ENCODE results near the gene NLGN4X. TPM values are rescaled to one million over a fixed set of nuclear protein-coding genes. Genes with fewer than 3 reads are reported as not detected.

The NLGN4X gene
- polyA plus RNA-seq, 1 donor = 7.2 TPM

DNA sequence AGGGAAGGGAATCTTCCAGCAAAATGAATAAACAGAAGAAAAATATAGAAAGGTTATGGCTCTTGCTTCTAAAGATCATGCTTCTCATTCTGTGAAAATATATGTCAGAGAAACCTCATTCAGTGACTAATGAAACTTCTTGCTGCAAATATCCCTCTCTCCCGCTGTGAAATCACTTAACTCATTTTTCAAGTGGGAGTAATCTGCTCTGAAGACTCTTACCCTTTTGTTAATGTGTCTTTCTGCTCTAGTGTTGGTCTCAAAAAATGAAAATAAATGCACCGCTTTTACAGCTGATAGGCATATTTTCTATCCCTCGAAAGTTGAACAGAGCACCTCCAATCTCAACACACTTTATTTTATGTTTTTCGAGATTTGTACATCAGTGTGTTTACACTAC lies 252.3 kb downstream of the NLGN4X start:
- H3K4me3 ChIP-seq (ENCODE audit: low read length) = no peak overlapping the region
- H3K27ac ChIP-seq (ENCODE audit: low read length) = no peak overlapping the region
- no peaks in the 10 kb centered on the region for H3K9me3 ChIP-seq (ENCODE audit: control insufficient read depth, low read depth, low read length)
- DNase-seq = no peak
- H3K27me3 ChIP-seq (ENCODE audit: control insufficient read depth, insufficient read depth, low read length) = no peaks in the 10 kb centered on the region
- no peaks in the 10 kb centered on the region for H3K36me3 ChIP-seq (ENCODE audit: control insufficient read depth, insufficient read depth, low read length)
- no CpG with 5 or more reads among the region's 4 CpGs for WGBS (ENCODE audit: insufficient coverage, low lambda C conversion rate)
- no peaks in the 10 kb centered on the region for H3K4me1 ChIP-seq (ENCODE audit: control insufficient read depth, insufficient read depth, low read length)

DNA sequence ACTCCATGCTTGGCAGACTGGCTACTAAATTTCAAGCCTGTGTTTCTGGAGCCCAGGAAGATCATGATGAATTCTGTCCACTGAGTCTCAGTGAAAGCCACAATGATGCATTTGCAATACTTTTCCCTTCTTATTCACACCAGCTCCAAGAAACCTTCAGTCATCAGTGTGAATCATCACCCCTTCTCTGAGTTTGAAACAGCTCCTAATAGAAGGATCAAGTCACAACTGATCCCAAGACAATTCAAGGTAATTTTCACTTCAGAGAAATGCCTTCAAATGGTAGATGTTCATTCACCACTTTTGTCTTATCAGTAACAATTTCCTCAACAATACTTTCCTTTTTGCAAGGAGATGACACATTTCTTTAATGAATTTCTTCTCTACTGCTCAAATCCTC lies 257.4 kb downstream of the NLGN4X start:
- no peaks in the 10 kb centered on the region for H3K27me3 ChIP-seq (ENCODE audit: control insufficient read depth, insufficient read depth, low read length)
- no peaks in the 10 kb centered on the region for H3K9me3 ChIP-seq (ENCODE audit: control insufficient read depth, low read depth, low read length)
- H3K4me3 ChIP-seq (ENCODE audit: low read length) = no peak overlapping the region
- DNase-seq = no peak
- H3K27ac ChIP-seq (ENCODE audit: low read length) = no peak overlapping the region
- no peaks in the 10 kb centered on the region for H3K36me3 ChIP-seq (ENCODE audit: control insufficient read depth, insufficient read depth, low read length)
- H3K4me1 ChIP-seq (ENCODE audit: control insufficient read depth, insufficient read depth, low read length) = no peaks in the 10 kb centered on the region

DNA sequence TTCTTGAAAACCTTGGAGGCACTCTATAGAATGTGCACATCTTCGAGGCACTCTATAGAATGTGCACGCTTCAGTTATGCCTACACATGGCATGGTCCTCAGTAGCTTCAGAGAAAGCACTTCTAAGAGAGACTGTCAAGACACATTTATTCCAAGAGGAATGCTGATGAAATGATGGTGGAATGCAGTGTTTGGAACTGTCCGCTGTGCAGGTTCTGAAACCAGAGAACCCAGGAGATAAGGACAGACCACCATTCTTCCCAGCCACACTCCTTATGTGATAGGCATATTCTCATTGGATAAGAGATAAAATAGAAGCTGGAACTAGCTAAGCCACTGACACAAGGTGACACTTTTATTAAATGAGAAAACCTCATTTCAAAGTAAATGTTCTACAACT lies 263.3 kb downstream of the NLGN4X start:
- H3K27me3 ChIP-seq (ENCODE audit: control insufficient read depth, insufficient read depth, low read length) = no peaks in the 10 kb centered on the region
- H3K4me3 ChIP-seq (ENCODE audit: low read length) = no peak overlapping the region
- H3K27ac ChIP-seq (ENCODE audit: low read length) = no peak overlapping the region
- no peaks in the 10 kb centered on the region for H3K4me1 ChIP-seq (ENCODE audit: control insufficient read depth, insufficient read depth, low read length)
- H3K36me3 ChIP-seq (ENCODE audit: control insufficient read depth, insufficient read depth, low read length) = no peaks in the 10 kb centered on the region
- WGBS (ENCODE audit: insufficient coverage, low lambda C conversion rate) = no CpG with 5 or more reads among the region's 3 CpGs
- no peak for DNase-seq
- H3K9me3 ChIP-seq (ENCODE audit: control insufficient read depth, low read depth, low read length) = no peaks in the 10 kb centered on the region

DNA sequence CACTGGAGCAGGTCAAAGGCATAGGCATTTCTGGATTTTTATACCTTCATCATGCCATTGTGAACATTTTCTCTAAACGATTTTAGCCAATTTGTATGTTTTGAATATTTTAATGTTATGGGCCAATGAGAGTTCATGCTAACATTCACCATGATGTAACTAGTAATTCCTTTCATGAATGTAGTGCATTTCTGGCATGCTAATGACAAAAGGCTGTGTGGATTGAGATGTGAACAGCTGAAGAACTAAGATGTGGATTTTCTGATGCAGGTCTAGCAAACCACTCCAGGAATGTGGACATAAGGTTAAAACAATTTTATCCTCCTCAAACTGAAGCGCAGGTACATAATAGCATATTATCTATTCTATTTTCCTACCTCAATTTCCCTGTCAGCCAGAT lies 269.4 kb downstream of the NLGN4X start:
- H3K4me3 ChIP-seq (ENCODE audit: low read length) = no peak overlapping the region
- H3K4me1 ChIP-seq (ENCODE audit: control insufficient read depth, insufficient read depth, low read length) = no peaks in the 10 kb centered on the region
- DNase-seq = no peak
- no peaks in the 10 kb centered on the region for H3K27me3 ChIP-seq (ENCODE audit: control insufficient read depth, insufficient read depth, low read length)
- H3K9me3 ChIP-seq (ENCODE audit: control insufficient read depth, low read depth, low read length) = no peaks in the 10 kb centered on the region
- WGBS (ENCODE audit: insufficient coverage, low lambda C conversion rate) = no CpG with 5 or more reads among the region's 2 CpGs
- no peak overlapping the region for H3K27ac ChIP-seq (ENCODE audit: low read length)
- no peaks in the 10 kb centered on the region for H3K36me3 ChIP-seq (ENCODE audit: control insufficient read depth, insufficient read depth, low read length)

DNA sequence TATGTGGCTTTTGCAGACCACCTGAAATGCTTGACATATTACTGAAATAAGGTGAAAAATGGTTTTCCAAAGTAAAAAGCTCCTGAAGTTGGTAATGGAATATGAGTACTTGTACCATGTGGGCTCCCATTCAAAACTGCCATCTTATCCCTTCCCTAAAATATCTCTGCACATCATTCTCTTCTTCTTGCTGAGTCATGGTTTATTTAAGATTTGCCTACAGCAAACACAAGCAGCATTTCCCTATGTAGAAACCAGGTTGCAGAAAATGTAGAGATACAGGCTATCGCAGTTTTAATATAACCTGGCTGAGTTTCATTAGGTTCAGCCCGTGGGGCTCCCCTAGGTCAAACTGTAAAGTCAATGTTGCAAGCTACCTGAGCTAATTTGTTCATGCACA lies 270.1 kb downstream of the NLGN4X start:
- H3K36me3 ChIP-seq (ENCODE audit: control insufficient read depth, insufficient read depth, low read length) = no peaks in the 10 kb centered on the region
- H3K4me1 ChIP-seq (ENCODE audit: control insufficient read depth, insufficient read depth, low read length) = no peaks in the 10 kb centered on the region
- no peak for DNase-seq
- no peak overlapping the region for H3K27ac ChIP-seq (ENCODE audit: low read length)
- H3K9me3 ChIP-seq (ENCODE audit: control insufficient read depth, low read depth, low read length) = no peaks in the 10 kb centered on the region
- no peaks in the 10 kb centered on the region for H3K27me3 ChIP-seq (ENCODE audit: control insufficient read depth, insufficient read depth, low read length)
- no CpG with 5 or more reads among the region's 2 CpGs for WGBS (ENCODE audit: insufficient coverage, low lambda C conversion rate)
- H3K4me3 ChIP-seq (ENCODE audit: low read length) = no peak overlapping the region

DNA sequence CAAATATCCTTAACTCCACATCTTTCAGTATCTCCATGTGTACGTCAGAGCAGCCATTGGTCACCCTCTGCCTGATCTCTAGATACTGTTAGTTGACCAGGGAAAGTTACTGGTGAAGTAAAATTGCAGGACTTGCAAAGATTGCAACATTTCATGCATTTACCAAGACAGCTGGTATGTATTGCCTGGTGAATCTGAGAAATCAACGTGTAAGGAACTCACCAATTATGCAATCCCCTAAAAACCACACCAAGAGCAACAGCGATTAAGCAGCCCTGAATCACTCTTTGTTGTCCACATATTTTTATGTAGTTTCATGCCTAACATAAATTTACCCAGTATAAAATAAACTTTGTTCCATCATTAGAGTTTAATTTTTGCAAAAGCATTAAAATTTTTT lies 271.2 kb downstream of the NLGN4X start:
- no peaks in the 10 kb centered on the region for H3K36me3 ChIP-seq (ENCODE audit: control insufficient read depth, insufficient read depth, low read length)
- no peaks in the 10 kb centered on the region for H3K9me3 ChIP-seq (ENCODE audit: control insufficient read depth, low read depth, low read length)
- no peaks in the 10 kb centered on the region for H3K4me1 ChIP-seq (ENCODE audit: control insufficient read depth, insufficient read depth, low read length)
- no peak for DNase-seq
- WGBS (ENCODE audit: insufficient coverage, low lambda C conversion rate) = 83% methylated on average over 1 of the region's 3 CpGs
- no peaks in the 10 kb centered on the region for H3K27me3 ChIP-seq (ENCODE audit: control insufficient read depth, insufficient read depth, low read length)
- H3K4me3 ChIP-seq (ENCODE audit: low read length) = no peak overlapping the region
- H3K27ac ChIP-seq (ENCODE audit: low read length) = no peak overlapping the region

DNA sequence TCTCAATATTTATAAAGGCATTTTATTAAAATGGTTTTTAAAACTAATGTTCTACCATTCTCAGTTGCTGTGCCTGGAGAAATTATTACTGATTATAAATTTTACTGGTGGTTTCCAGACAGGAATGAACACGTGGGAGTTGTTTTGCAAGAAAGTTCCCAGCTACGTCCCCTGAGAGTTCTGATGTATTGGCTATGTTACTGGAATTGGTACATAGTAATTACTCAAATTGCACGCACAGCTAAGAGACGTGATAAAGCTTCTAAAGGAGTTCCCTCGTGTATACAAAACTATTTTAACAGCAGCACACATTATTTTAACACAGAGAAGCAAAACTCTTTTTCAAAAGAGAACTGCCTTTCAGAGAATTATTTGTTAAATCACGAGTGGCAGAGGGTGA lies 292.2 kb downstream of the NLGN4X start:
- WGBS (ENCODE audit: insufficient coverage, low lambda C conversion rate) = no CpG with 5 or more reads among the region's 6 CpGs

DNA sequence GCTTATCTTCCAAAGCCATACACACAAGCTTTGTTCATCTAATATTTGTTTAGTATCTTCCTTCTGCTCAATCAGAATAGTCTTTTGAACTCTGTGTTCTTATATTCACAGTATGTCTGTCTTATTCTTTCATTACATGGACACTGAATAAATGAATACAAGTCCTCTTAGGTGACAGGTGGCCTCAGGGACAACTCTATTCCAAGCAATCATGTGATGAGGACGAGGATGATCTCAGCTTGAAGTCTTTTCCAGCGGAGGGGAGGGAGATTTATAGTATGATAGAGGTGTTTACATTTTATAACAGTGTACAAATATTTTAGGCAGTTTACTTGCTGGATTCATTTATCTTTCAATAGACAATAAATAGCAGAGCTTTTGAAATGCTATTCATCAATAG lies 300.4 kb downstream of the NLGN4X start:
- Histone ChIP-seq H3K4me3 (ENCODE audit: low read length) (no peak overlapping the region), H3K27ac (ENCODE audit: low read length) (no peak overlapping the region), H3K27me3 (ENCODE audit: control insufficient read depth, insufficient read depth, low read length) (no peaks in the 10 kb centered on the region), H3K36me3 (ENCODE audit: control insufficient read depth, insufficient read depth, low read length) (no peaks in the 10 kb centered on the region), H3K9me3 (ENCODE audit: control insufficient read depth, low read depth, low read length) (no peaks in the 10 kb centered on the region), H3K4me1 (ENCODE audit: control insufficient read depth, insufficient read depth, low read length) (no peaks in the 10 kb centered on the region)
- no peak for DNase-seq
- WGBS (ENCODE audit: insufficient coverage, low lambda C conversion rate) = no CpG with 5 or more reads among the region's 2 CpGs

More for the DNA sequence above, 292.2 kb downstream of the NLGN4X start:
- DNase-seq = no peak
- Histone ChIP-seq H3K4me3 (ENCODE audit: low read length) (no peak overlapping the region), H3K27me3 (ENCODE audit: control insufficient read depth, insufficient read depth, low read length) (no peaks in the 10 kb centered on the region), H3K36me3 (ENCODE audit: control insufficient read depth, insufficient read depth, low read length) (no peaks in the 10 kb centered on the region), H3K9me3 (ENCODE audit: control insufficient read depth, low read depth, low read length) (no peaks in the 10 kb centered on the region), H3K4me1 (ENCODE audit: control insufficient read depth, insufficient read depth, low read length) (no peaks in the 10 kb centered on the region), H3K27ac (ENCODE audit: low read length) (no peak overlapping the region)

DNA sequence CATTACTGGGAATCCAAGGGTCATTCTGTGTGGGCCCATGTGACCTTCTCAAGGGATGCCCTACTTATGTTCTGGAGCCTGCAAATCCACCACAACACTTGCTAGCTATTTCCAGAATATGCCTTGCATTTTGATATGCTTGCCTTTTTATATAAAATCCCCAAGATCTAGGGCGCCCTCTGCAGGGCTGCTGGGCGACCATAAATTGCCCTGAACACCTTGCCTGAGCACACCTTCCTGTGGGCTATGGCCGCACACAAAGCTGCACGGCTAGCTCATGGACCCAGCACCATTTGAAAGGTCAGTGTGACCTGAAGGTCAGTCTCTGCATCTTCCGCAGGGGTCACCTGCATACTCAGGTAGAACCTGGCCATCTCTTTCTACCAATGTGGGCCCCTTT lies 311.7 kb downstream of the NLGN4X start:
- WGBS (ENCODE audit: insufficient coverage, low lambda C conversion rate) = no CpG with 5 or more reads among the region's 5 CpGs

DNA sequence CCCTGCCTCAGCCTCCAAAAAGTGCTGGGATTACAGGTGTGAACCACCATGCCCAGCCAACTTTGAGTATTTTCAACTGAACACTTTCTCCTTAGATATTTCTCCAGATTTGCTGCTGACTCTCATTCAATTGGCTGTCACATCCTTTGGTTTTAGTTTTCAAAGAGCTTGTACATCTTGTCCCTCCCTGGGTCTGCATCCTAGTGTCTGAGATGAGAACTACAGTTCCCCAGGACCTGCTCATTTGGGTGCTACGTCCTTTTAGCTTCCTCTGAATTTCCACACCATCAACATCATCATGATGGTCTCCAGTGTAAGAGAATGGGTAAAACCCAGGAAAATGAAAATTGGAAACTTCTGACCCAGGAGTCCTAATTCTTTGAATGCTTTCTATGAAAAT lies 312.9 kb downstream of the NLGN4X start:
- no peaks in the 10 kb centered on the region for H3K9me3 ChIP-seq (ENCODE audit: control insufficient read depth, low read depth, low read length)
- no peaks in the 10 kb centered on the region for H3K4me1 ChIP-seq (ENCODE audit: control insufficient read depth, insufficient read depth, low read length)
- no CpG with 5 or more reads among the region's 1 CpG for WGBS (ENCODE audit: insufficient coverage, low lambda C conversion rate)
- H3K27ac ChIP-seq (ENCODE audit: low read length) = no peak overlapping the region
- no peak for DNase-seq
- H3K4me3 ChIP-seq (ENCODE audit: low read length) = no peak overlapping the region
- no peaks in the 10 kb centered on the region for H3K36me3 ChIP-seq (ENCODE audit: control insufficient read depth, insufficient read depth, low read length)
- no peaks in the 10 kb centered on the region for H3K27me3 ChIP-seq (ENCODE audit: control insufficient read depth, insufficient read depth, low read length)

More for the DNA sequence above, 311.7 kb downstream of the NLGN4X start:
- no peak for DNase-seq
- no peaks in the 10 kb centered on the region for H3K9me3 ChIP-seq (ENCODE audit: control insufficient read depth, low read depth, low read length)
- no peak overlapping the region for H3K27ac ChIP-seq (ENCODE audit: low read length)
- H3K4me3 ChIP-seq (ENCODE audit: low read length) = no peak overlapping the region
- H3K36me3 ChIP-seq (ENCODE audit: control insufficient read depth, insufficient read depth, low read length) = no peaks in the 10 kb centered on the region
- no peaks in the 10 kb centered on the region for H3K27me3 ChIP-seq (ENCODE audit: control insufficient read depth, insufficient read depth, low read length)
- H3K4me1 ChIP-seq (ENCODE audit: control insufficient read depth, insufficient read depth, low read length) = no peaks in the 10 kb centered on the region

DNA sequence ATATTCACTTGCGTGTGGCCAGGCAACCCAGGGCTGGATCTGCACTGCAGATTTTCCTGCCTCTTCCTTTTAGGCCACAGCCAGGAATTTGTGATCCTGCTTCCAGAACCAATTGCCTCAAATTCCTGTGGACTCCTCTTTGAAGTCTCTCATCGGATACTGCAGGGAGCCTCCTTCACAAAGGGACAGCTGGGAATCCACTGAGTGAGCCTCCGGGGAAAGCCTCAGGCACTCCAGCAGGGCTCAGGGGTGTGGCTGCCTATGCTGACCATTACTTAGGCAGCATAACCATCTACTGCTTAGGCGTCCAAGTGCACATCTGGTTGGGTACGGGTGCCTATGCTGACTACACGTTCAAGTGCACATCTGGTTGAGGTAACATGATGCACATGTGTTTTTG lies 321.5 kb downstream of the NLGN4X start:
- Histone ChIP-seq H3K4me1 (ENCODE audit: control insufficient read depth, insufficient read depth, low read length) (no peaks in the 10 kb centered on the region), H3K4me3 (ENCODE audit: low read length) (no peak overlapping the region), H3K9me3 (ENCODE audit: control insufficient read depth, low read depth, low read length) (no peaks in the 10 kb centered on the region), H3K27me3 (ENCODE audit: control insufficient read depth, insufficient read depth, low read length) (no peaks in the 10 kb centered on the region), H3K36me3 (ENCODE audit: control insufficient read depth, insufficient read depth, low read length) (no peaks in the 10 kb centered on the region), H3K27ac (ENCODE audit: low read length) (no peak overlapping the region)
- no CpG with 5 or more reads among the region's 6 CpGs for WGBS (ENCODE audit: insufficient coverage, low lambda C conversion rate)
- DNase-seq = no peak
